ENCODE measurements around the gene DNAJA4. TPM values are rescaled to one million over a fixed set of nuclear protein-coding genes. Genes with fewer than 3 reads are reported as not detected.
"Not testable (repeated sequence)": the region's sequence is repeated elsewhere in the genome, so short reads cannot be mapped to it uniquely, and the experiment has no call there.

DNAJA4 gene
- total RNA-seq, 1 donor from 2014 or later: 70.8 TPM

DNA sequence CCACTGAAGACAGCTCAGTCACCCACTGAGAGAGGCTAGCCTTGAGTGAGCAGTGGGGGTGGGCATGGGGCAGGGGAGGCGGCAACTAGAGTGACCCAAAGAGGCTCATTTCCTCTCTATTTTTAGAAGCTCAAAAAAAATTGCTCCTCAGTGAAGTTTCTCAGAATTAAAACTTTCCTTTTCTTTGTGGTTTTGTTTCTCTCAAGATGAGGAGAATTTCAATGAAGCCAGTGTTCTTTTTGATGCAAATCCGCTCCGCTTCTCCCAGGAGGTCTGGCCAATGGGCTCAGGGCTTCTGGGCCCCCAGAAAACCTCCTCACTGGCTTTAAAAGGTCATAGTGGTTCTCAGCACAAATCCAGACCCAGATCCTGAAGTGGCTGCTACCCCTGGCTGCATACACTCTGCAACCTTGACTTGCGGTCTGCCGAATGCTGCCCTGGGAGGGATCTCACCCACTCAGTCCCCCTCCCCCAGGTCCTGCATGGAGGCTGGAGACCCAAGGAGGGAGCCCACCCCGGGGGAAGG lies 29.8 kb upstream of the DNAJA4 start, which contains the start of gene ACSBG1:
Gene ACSBG1 (minus strand): TSS at position 51 of the 526 bp plus-strand sequence. CDS start 64 bp downstream, outside the sequence.
- no peak for DNase-seq (ENCODE audit: low spot score)
- Mint-ChIP-seq H3K27ac (no peak within 1 kb of the TSS), H3K4me3 (no peak within 1 kb of the TSS), H3K36me3 (ENCODE audit: low read depth) (no peaks in the 10 kb centered on the region), H3K27me3 (ENCODE audit: insufficient read depth) (peaks cover 16% of the 10 kb centered on the region), H3K9me3 (no peaks in the 10 kb centered on the region), H3K4me1 (ENCODE audit: low read depth) (peaks cover 6% of the 10 kb centered on the region)
- intact Hi-C loops (cut with micrococcal nuclease): no loop called here

DNA sequence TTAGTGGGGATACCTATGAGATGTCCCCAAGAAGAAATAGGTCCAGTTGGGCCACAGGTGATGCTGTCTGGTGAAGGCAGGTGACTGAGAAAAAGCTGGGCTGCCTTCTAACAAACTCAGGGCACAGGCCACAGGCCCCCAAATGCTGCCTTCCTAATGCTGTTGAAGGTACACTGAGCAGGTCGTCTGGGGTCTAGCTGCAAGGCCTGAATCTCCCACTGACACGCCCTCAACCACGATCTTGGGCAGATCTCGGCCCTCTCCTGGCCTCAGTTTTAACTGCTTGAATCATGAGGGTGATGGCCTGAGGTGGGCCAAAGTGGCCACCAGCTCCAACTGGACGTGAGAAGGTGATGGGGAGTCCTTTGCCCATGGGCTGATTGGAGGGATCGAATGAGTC lies 27.9 kb upstream of the DNAJA4 start:
- H3K4me3 Mint-ChIP-seq: no peak overlapping the region
- H3K36me3 Mint-ChIP-seq (ENCODE audit: low read depth): no peaks in the 10 kb centered on the region

DNA sequence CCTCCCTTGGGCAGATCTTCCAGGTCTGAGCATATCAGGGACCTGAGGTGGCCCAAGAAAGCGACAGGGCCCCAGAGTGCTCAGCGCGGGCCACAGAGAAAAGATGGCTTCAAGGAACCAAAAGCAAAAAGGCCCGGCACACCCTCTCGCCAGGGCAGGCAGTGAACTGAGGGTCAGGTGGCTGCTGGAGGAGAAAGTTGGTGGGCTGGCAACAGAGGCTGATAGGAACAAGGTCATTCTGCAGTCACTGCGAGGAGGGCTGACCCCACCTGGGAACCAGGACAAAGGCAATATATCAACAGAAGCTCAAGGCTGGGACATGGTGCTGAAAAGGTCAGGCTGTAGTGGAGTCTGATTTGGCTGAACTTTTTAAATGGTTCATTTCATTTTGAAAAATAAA lies 27.2 kb upstream of the DNAJA4 start:
- DNase-seq (ENCODE audit: low spot score): no peak
- no peaks in the 10 kb centered on the region for H3K36me3 Mint-ChIP-seq (ENCODE audit: low read depth)
- intact Hi-C loops (cut with micrococcal nuclease): no loop called here
- peaks cover 6% of the 10 kb centered on the region for H3K4me1 Mint-ChIP-seq (ENCODE audit: low read depth)
- H3K9me3 Mint-ChIP-seq: no peaks in the 10 kb centered on the region
- peaks cover 14% of the 10 kb centered on the region for H3K27me3 Mint-ChIP-seq (ENCODE audit: insufficient read depth)
- H3K4me3 Mint-ChIP-seq: no peak overlapping the region
- H3K27ac Mint-ChIP-seq: no peak overlapping the region

More for the DNA sequence above, 27.9 kb upstream of the DNAJA4 start:
- H3K27ac Mint-ChIP-seq: no peak overlapping the region
- intact Hi-C loops (cut with micrococcal nuclease): no loop called here
- no peaks in the 10 kb centered on the region for H3K9me3 Mint-ChIP-seq
- H3K4me1 Mint-ChIP-seq (ENCODE audit: low read depth): peaks cover 6% of the 10 kb centered on the region
- DNase-seq (ENCODE audit: low spot score): no peak
- H3K27me3 Mint-ChIP-seq (ENCODE audit: insufficient read depth): peaks cover 14% of the 10 kb centered on the region

DNA sequence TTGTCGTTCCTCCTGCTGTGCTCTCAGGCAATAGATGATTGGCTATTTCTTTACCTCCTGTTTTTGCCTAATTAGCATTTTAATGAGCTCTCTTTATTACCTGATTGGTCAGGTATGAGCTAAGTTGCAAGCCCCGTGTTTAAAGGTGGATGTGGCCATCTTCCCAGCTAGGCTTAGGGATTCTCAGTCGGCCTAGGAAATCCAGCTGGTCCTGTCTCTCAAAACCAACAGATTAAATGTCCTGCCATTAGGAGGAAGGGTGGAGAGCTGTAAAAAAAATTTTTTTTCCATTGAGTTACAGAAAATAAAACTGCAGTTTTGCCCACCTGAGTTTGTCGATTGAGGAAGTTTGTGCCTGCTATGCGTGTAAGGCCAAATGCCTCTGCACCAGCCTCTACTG lies 24.6 kb upstream of the DNAJA4 start:
- Mint-ChIP-seq H3K9me3 (no peaks in the 10 kb centered on the region), H3K27ac (no peak overlapping the region), H3K4me1 (ENCODE audit: low read depth) (peaks cover 2% of the 10 kb centered on the region), H3K27me3 (ENCODE audit: insufficient read depth) (peaks cover 16% of the 10 kb centered on the region), H3K4me3 (no peak overlapping the region), H3K36me3 (ENCODE audit: low read depth) (no peaks in the 10 kb centered on the region)
- DNase-seq (ENCODE audit: low spot score): no peak
- intact Hi-C loops (cut with micrococcal nuclease): loop anchor here (2.0 kb wide), 1 partner anchor 63 kb away; no protein-coding TSS in a partner anchor

DNA sequence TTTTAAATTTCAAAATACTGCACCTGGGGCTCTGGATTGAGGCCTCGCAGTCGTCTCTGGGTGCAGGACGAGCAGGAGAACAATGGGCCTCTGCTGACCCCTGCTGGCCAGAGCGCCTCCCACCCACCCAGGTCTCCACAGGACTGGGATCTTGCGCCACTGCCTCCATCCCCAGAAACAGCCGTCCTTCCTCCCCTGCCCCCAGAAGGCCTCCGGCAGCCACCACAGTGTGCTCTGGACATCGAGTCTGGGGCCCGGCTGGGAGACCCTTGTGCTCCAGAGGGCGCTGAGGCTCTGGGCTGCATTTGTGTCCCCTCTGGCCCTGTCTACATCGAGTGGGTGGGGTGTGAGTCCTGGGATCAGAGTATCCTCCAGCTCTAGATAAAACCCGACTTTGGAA lies 23.3 kb upstream of the DNAJA4 start:
- Mint-ChIP-seq H3K27me3 (ENCODE audit: insufficient read depth) (peaks cover 16% of the 10 kb centered on the region), H3K4me3 (no peak overlapping the region), H3K27ac (no peak overlapping the region), H3K9me3 (no peaks in the 10 kb centered on the region), H3K36me3 (ENCODE audit: low read depth) (no peaks in the 10 kb centered on the region), H3K4me1 (ENCODE audit: low read depth) (no peaks in the 10 kb centered on the region)
- intact Hi-C loops (cut with micrococcal nuclease): loop anchor here (1.0 to 2.0 kb wide), 6 partner anchors 46 to 331 kb away; partner anchors contain the start of gene CIB2
- peak; percentile 70 for DNase-seq (ENCODE audit: low spot score)

DNA sequence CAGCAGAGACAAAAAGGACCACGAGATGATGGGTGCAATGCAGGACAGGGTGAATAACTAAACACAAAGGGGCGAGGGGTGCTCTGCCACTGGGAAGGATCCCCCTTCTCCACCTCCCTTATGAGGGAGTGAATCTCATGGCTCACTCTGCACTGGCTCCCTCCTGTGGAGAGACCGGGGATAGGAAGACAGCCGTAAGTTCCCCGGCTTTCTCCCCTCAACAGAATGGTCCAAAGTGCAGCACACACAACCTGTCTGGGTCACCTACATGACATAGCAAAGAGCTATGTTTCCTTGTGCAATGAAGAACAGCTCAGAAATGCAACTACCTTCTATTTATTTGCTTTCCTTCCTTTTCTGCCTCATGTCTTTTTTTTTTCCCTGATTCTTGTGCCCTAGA lies 22.2 kb upstream of the DNAJA4 start:
- DNase-seq (ENCODE audit: low spot score): no peak
- Mint-ChIP-seq H3K4me1 (ENCODE audit: low read depth) (no peaks in the 10 kb centered on the region), H3K36me3 (ENCODE audit: low read depth) (no peaks in the 10 kb centered on the region), H3K4me3 (no peak overlapping the region), H3K27me3 (ENCODE audit: insufficient read depth) (peaks cover 16% of the 10 kb centered on the region), H3K9me3 (no peaks in the 10 kb centered on the region), H3K27ac (no peak overlapping the region)
- intact Hi-C loops (cut with micrococcal nuclease): no loop called here

DNA sequence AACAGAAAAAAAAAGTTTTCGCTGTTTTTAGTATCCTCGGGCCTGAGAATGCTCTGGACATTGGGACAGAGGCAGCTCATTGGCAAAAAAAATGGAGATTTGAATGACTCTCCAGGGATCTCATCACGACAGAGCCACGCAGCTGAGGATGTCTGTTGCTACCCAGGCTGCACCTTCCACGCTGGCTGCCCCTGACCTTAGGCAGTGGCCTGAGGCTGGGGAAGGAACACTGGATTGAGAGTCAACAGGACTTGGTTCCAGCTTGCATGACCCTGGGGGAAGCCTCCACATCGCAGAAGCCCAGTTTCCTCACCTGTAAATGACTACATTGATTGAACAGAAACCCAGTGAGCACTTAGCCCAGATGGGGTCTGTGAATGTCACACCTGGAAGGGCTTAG lies 21.3 kb upstream of the DNAJA4 start:
- Mint-ChIP-seq H3K27me3 (ENCODE audit: insufficient read depth) (peaks cover 16% of the 10 kb centered on the region), H3K4me1 (ENCODE audit: low read depth) (no peaks in the 10 kb centered on the region), H3K9me3 (no peaks in the 10 kb centered on the region), H3K4me3 (no peak overlapping the region), H3K36me3 (ENCODE audit: low read depth) (no peaks in the 10 kb centered on the region), H3K27ac (no peak overlapping the region)
- intact Hi-C loops (cut with micrococcal nuclease): no loop called here
- DNase-seq (ENCODE audit: low spot score): no peak

DNA sequence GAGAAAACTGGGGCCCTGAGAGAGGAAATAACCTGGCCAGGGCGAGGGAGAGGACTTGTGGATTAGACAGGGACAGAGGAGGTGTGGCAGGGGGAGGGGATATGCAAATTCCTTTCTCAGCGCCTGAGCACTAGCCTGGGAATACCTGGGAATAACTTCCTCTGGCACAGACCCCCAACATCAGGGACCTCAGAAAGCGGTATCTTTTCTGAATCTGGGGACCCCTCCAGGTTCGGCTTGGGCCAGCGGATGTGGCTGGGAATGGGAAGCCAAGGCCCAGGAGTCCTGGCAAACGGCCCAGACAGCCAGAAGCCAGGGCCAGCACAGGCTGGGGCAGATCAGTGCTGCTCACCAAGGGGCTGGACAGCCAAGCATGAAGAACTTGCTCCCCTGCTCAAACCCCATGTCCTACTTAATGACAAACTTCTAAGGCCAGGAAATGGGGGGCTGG lies 20.8 kb upstream of the DNAJA4 start:
- DNase-seq (ENCODE audit: low spot score): no peak
- H3K27ac Mint-ChIP-seq: no peak overlapping the region
- H3K27me3 Mint-ChIP-seq (ENCODE audit: insufficient read depth): peaks cover 14% of the 10 kb centered on the region
- H3K4me3 Mint-ChIP-seq: no peak overlapping the region
- no peaks in the 10 kb centered on the region for H3K4me1 Mint-ChIP-seq (ENCODE audit: low read depth)
- H3K36me3 Mint-ChIP-seq (ENCODE audit: low read depth): no peaks in the 10 kb centered on the region
- H3K9me3 Mint-ChIP-seq: no peaks in the 10 kb centered on the region
- intact Hi-C loops (cut with micrococcal nuclease): no loop called here

DNA sequence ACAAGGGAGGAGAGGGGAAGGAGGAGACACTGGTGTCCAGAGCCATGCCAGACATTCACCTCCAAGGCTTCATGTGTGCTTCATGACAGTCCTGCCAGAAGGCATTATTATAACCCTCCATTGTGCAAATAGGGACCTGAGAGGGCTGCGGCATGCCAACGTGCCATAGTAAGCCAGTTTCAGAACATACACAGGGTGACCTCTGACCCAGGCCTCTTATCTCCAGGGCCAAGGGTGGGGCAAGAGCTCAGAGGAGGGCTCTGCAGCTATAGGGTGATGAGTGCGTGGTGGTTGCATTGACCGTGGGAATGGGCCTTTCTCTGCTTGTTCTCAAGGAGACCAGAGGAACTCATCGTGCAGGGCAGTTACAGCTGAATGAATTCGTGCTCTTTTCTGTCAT lies 20.3 kb upstream of the DNAJA4 start:
- no peaks in the 10 kb centered on the region for H3K36me3 Mint-ChIP-seq (ENCODE audit: low read depth)
- H3K4me3 Mint-ChIP-seq: no peak overlapping the region
- no peaks in the 10 kb centered on the region for H3K4me1 Mint-ChIP-seq (ENCODE audit: low read depth)
- intact Hi-C loops (cut with micrococcal nuclease): no loop called here
- H3K27me3 Mint-ChIP-seq (ENCODE audit: insufficient read depth): peaks cover 14% of the 10 kb centered on the region
- H3K9me3 Mint-ChIP-seq: no peaks in the 10 kb centered on the region
- no peak for DNase-seq (ENCODE audit: low spot score)
- H3K27ac Mint-ChIP-seq: no peak overlapping the region

DNA sequence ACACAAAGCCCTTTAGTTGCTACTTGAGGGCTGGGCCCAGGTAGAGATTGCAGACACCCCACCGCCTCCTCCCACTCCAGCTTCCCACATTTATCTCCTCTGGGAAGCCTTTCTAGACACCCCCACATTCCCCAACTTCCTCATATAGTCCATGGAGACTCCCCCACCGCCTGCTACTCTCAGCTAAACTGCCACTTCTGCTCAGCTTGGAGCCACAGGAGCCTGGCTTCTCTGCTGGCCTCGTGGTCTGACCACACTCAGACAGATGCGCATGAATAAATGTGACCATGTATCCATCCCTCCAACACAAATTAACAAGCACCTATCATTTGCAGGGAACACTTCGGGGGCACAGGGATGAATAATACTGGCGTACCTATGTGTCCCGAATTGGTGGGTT lies 19.5 kb upstream of the DNAJA4 start:
- Mint-ChIP-seq H3K27ac (no peak overlapping the region), H3K4me1 (ENCODE audit: low read depth) (no peaks in the 10 kb centered on the region), H3K4me3 (no peak overlapping the region), H3K27me3 (ENCODE audit: insufficient read depth) (peaks cover 16% of the 10 kb centered on the region), H3K9me3 (no peaks in the 10 kb centered on the region), H3K36me3 (ENCODE audit: low read depth) (no peaks in the 10 kb centered on the region)
- intact Hi-C loops (cut with micrococcal nuclease): no loop called here
- DNase-seq (ENCODE audit: low spot score): no peak

DNA sequence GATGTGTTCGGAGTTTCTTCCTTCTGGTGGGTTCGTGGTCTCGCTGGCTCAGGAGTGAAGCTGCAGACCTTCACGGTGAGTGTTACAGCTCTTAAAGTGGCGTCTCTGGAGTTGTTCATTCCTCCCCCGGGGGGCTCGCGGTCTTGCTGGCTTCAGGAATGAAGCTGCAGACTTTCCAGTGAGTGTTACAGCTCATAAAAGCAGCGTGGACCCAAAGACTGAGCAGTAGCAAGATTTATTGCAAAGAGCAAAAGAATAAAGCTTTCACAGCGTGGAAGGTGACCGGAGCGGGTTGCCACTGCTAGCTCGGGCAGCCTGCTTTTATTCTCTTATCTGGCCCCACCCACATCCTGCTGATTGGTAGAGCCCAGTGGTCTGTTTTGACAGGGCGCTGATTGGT lies 19.0 kb upstream of the DNAJA4 start:
- H3K4me1 Mint-ChIP-seq (ENCODE audit: low read depth): not testable (repeated sequence)
- H3K27me3 Mint-ChIP-seq (ENCODE audit: insufficient read depth): peaks cover 16% of the 10 kb centered on the region

DNA sequence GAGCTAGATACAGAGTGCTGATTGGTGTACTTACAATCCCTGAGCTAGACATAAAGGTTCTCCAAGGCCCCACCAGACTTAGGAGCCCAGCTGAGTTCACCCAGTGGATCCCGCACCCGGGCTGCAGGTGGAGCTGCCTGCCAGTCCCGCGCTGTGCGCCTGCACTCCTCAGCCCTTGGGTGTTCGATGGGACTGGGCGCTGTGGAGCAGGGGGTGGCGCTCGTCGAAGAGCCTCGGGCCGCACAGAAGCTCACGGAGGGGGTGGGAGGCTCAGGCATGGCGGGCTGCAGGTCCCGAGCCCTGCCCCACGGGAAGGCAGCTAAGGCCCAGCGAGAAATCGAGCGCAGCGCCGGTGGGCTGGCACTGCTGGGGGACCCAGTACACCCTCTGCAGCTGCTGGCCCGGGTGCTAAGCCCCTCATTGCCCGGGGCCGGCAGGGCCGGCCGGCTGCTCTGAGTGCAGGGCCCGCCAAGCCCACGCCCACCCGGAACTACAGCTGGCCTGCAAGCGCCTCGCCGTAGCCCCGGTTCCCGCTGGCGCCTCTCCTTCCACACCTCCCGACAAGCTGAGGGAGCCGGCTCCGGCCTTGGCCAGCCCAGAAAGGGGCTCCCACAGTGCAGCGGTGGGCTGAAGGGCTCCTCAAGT lies 18.3 kb upstream of the DNAJA4 start:
- H3K36me3 Mint-ChIP-seq (ENCODE audit: low read depth); H3K4me1 Mint-ChIP-seq (ENCODE audit: low read depth); H3K27ac Mint-ChIP-seq; H3K9me3 Mint-ChIP-seq; intact Hi-C loops (cut with micrococcal nuclease); DNase-seq (ENCODE audit: low spot score); H3K4me3 Mint-ChIP-seq: not testable (repeated sequence)
- H3K27me3 Mint-ChIP-seq (ENCODE audit: insufficient read depth): peaks cover 16% of the 10 kb centered on the region

More for the DNA sequence above, 19.0 kb upstream of the DNAJA4 start:
- H3K4me3 Mint-ChIP-seq; H3K27ac Mint-ChIP-seq; intact Hi-C loops (cut with micrococcal nuclease); DNase-seq (ENCODE audit: low spot score); H3K36me3 Mint-ChIP-seq (ENCODE audit: low read depth); H3K9me3 Mint-ChIP-seq: not testable (repeated sequence)

DNA sequence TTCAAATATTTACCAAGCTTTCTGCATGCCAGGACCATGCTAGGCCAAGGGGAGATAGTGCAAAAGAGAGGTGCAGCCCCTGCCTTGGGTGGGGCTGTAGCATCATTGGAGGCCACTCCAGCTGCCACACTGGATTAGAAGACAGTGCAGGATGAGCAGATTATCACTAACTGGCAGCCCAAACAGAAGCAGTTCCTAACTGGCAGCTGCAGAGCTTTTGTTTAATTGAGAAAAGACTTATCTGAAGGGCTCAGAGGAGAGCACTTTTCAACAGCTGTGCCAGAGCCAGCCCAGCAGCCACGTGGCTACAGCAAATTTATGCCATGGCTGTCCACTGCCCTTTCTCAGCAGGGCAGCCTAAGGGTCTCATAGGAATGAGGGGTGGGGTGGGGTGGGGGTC lies 16.5 kb upstream of the DNAJA4 start:
- H3K27ac Mint-ChIP-seq: no peak overlapping the region
- no peaks in the 10 kb centered on the region for H3K4me1 Mint-ChIP-seq (ENCODE audit: low read depth)
- no peaks in the 10 kb centered on the region for H3K36me3 Mint-ChIP-seq (ENCODE audit: low read depth)
- H3K4me3 Mint-ChIP-seq: no peak overlapping the region
- no peaks in the 10 kb centered on the region for H3K9me3 Mint-ChIP-seq
- intact Hi-C loops (cut with micrococcal nuclease): no loop called here
- DNase-seq (ENCODE audit: low spot score): no peak
- peaks cover 11% of the 10 kb centered on the region for H3K27me3 Mint-ChIP-seq (ENCODE audit: insufficient read depth)
